NOMO-1 treated with dmso at 0.1 percent for 144 hours (cell line): ENCODE data around the gene ACLY.
"Not testable (repeated sequence)": the region's sequence is repeated elsewhere in the genome, so short reads cannot be mapped to it uniquely, and the experiment has no call there.

ENCODE experiments used
- DNase-seq: peaks from one replicate; lab custom pipeline; 2025; ENCODE audit not compliant: unreplicated experiment; lab: John Stamatoyannopoulos, UW

Gene ACLY

DNA sequence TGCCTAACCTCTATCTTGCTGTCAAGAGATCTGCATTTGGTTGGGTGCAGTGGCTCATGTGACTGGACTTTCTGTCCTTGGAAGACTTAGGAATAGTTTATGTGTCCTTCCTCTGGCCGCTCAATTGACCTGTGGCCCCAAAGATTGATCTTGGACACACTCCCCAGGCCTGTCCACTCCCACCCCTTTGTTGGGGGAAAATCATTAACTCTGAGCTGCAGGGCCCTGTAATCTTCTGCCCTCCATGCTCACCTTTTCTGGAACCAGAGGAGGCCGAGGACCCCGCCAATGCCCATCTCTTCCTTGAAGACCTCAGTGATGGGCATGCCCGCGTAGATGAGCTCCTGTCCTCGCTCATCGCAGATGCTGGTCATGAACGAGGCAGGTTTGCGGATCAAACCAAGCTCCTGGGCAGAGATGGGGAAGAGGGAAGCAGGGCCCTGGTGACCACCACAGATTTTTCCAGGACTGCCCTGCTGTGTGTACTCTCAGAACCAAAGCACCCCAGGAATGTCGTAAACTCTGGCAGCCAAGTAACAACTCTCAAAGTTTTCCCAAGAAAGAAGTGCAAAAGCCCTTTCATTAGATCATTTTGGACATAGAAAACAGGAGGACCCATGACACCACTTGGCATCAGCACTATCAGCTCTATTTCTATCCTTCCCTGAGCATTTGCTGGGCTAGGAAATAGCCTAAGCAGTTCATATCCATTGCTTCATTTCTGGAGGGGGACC, 45.0 kb downstream of the ACLY start:
- no peak for DNase-seq

DNA sequence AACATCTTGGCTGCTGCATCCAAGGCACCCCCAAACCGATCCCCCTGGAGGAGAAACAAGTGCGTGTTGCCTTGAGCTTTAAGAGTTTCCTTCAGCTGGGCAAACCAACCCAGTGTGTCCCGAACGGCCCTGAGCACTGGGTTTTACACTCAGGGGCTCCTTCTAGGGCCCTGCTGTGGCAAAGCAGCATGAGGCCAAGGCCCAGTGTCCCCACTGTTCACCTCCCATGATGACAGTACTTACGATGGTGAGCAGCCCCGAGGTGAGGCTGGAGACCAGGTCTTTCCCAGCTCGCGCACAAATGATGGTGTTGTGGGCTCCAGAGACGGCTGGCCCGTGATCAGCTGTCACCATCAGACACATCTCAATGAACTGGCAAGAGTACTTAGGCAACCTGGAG, 47.0 kb downstream of the ACLY start:
- DNase-seq = no peak

DNA sequence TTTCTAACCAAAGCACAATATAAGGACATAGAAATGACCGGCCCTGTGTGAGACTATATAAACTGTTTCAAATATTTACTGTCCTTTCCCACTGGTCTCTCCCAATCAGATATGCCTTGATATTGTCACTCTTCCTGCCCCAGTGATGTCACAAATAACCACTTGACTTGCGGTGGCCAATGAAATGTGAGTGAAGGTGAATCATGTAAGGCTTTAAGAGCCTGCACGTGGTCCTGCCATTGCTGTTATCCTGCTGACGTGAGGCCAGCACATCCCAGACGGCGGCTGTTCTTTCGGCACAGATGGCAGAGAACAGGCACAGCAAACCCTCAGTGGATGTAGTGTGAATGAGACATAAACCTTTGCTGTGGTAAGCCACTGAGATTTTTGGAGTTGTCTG, 48.1 kb downstream of the ACLY start:
- DNase-seq = no peak

DNA sequence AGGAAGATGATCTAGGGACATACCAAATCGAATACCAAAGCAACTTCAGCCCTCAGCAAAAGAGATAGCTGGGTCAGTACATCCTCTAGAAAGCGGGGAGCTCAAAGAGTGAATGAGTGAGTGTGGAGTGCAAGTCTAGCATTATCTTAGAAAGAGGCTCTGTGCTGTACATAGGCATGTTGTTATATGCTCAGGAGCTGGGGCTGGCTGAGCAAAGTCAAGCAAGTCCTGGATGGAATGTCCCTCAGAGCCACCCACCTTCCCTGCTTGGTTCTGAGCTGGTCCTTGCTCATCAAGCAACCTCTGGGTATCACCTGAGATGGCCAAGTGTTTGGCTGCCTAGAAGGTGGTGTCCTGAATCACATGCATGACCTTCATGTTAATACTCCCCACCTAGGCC, 48.7 kb downstream of the ACLY start:
- DNase-seq = no peak

DNA sequence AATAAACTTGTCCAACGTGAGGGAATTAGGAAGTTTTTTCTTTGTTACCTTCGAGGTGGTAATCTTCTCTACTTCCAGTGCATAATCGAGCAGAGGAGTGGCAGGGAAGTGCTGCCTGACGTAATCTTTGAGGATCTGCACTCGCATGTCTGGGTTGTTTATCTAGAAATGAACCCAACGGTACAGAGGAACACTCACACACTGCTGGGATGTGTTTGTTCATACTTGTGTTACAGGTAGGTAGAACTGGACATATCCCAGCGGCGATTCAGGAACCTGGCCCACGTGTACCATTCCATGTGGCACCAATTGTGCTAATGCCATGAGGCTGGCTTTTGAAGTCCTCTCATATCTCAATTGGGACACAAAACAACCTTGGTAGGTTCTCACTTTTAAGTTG, 49.3 kb downstream of the ACLY start:
- no peak for DNase-seq

DNA sequence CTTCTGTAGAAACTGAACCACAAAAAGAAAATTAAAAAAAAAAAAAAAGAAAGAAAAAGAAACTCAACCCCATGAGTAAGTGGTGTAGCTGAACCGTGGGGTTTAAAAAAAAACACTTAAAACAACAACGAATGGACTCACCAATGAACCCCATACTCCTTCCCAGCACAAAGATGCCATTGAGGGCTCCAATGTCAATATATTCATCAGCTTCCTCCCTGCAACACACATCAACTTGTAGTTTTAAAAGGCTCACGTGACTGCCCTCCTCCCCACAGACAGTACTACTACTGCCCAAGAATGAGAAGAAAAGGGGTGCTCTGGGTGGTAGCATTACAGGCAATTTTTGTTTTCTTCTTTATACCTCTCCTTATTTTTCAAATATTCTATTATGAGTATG, 50.2 kb downstream of the ACLY start:
- DNase-seq = no peak

DNA sequence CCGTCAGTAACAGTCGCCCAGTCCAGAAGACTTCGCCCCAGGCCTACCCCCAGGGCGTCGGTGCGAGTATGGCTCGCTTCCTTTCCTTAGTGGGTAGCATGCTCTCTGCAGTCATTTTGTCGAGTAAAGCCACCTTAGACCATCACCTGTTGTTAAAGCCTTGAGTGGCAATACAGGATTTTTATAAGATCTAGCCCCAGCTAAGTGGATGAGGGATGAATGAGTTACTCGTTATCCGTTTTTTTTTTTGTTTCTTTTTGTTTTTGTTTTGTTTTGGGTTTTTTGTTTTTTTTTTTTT, 53.2 kb downstream of the ACLY start:
- no peak for DNase-seq

DNA sequence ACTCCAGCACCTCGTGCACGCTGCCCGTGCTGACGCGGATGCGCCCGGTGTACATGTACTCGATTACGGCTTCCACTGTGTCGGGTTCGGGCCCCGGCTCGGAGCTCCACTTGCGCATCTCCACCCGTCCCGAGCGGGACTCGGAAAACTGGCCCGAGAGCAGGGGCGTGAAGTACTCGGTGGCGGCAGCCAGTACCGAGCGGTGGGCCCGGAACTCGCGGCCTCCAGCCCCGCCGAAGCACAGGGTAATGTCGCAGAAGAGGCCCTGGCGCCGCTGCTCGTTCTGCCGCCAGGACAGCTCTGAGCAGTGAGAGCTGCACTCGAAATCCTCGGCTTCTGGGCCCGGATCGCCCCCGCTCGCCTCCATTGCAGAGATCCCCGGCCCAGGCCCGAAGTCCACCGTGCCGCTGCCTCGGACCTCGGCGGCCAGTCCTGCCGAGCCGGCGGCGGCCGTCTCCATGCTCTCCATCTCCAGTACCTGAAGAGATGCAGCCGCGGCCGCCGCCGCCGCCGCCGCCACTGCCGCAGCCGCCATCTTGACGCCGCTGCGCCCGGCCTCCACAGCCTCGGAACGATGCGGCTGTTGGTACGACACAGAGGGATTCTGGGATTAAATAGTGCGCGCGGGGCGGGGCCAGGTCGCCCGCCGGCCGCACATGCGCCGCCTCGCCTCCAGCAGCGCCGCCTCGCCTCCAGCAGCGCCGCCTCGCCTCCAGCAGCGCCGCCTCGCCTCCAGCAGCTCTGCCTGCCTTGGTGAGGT, 53.7 kb downstream of the ACLY start, which contains the start of gene KLHL11:
TSS of gene KLHL11 (minus strand) at position 588 of the 760 bp plus-strand sequence. CDS start at position 535, 53 bp downstream.
- peak; percentile 83 for DNase-seq

DNA sequence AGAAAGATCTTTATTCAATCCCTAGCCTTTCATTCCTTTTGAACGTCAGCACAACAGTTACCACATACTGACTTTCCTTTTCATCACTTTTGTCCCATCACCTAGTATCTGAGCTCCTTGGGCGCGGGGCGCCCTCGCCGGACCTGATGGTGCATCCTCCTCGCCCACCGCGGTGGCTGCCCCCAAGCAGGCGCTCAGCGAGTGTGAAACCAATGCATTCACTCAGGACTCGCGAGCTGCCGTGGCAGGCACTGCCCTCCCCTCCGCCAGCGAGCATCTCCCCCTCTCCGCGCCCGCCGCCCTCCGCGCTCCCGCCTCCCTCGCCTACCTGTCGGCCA, 54.3 kb downstream of the ACLY start:
- no peak for DNase-seq

DNA sequence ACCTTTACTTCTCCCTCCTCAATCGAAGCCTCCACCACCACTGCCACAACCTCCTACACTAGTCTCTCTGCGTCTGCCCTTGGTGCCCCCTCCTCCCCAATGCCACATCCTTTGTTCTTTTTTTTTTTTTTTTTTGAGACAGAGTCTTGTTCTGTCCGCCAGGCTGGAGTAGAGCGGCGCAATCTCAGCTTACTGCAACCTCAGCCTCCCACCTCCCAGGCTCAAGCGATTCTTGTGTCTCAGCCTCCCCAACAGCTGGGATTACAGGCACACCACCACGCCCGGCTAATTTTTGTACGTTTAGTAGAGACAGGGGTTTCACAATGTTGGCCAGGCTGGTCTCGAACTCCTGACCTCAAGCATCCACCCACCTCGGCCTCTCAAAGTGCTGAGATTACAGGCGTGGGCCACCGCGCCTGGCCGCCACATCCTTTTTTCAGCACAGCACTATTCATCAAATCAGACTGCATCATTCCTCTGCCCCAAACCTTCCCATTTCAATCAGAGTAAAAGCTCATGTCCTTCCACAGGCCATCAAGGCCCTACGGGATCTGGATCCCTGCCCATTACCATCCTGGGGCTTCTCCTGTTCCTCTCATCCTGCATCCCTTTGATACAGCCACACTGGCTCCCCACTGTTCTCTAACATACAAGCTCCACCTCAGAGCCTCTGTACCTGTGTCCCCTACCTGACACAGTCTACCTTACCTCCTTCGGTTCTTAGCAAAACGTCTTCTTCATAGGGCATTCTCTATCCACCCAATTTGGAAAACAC, 55.5 kb downstream of the ACLY start:
- no peak for DNase-seq

DNA sequence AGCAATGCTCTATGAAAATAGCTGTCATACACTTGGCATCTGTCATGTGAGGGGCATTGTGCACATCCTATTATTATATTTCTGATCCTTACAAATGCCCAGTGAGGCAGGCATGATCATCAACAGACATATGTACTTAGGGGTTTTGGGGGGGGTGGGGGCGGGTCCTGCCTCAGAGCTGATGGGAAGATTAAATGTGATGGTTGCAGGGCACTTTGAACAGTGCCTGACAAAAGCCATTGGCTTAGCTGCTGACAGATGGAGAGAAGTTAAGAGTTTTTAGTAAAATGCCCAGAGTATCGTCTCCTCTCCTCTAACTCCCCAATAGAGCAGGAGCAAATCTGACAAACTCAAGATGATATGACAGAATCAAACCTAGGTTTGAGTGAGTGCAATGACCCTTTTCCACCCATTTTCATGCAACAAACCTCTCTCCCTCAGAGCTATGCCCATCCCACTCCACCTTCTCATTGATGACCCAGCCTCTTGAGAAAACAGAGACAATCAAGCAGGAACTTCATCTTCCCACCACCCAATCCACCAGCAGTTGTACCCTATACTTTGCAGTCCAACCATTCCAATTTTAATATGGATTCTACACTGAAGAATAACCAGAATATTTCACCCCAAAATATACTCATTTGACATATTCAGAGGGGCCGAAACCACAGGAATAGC, 58.4 kb downstream of the ACLY start:
- no peak for DNase-seq

DNA sequence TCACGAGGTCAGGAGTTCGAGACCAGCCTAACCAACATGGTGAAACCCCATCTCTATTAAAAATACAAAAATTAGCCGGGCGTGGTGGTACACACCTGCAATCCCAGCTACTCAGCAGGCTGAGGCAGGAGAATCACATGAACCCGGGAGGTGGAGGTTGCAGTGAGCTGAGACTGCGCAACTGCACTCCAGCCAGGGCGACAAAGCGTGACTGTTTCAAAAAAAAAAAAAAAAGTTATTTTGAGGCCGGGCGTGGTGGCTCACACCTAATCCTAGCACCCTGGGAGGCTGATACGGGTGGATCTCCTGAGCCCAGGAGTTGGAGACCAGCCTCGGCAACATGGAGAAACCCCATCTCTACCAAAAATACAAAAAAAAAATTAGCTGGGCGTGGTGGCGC, 67.4 kb downstream of the ACLY start:
- DNase-seq = not testable (repeated sequence)

DNA sequence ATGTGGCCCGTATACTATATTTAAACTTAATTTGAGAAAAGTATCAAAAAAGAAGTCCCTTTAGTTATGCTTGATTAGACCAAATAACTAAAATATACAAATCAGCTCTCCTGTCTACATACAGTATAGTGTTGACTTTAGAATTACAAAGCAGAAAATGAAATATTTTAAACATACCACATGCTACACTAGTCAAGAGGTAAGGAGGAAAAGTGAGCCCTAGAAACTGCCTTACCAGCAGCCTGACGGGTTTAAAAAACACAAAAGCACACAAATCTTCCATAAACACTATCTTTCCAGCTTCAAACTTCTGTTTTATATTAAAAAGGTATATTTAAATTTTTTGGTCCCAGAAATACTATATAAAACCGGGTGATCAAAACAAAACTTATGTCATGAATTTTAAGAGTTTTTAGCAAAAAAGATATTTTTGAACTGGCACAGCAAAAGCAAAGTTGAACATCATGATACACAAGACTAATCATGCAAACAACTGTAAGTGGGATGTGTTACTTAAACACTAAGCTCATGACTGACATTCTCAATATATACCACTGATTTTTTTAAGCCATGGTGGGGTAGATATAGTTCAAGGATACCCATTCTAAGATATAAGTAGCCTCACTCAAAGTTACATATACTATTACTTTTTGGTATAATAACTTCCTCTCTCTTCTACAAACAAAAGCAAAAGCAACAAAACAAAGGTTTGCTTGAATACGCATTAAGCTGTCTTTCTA, 69.3 kb downstream of the ACLY start:
- no peak for DNase-seq

DNA sequence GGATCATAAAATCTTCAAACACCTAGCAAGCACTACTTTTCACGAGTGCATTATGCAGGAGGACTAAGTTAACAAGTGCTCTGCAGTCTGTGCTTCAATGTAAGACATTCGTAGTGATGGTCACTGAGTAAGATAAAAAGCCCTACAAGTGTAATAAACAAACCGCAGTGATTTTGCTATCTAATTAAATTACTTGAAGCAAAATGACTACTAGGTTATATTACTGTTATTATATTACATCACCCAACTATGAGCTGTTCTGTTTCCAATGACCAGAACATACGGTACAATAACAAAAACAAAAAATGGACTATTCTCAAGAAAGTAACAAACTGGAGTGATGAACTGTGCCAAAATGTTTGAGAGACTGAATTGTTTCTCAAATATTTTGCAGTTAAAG, 70.0 kb downstream of the ACLY start:
- no peak for DNase-seq

DNA sequence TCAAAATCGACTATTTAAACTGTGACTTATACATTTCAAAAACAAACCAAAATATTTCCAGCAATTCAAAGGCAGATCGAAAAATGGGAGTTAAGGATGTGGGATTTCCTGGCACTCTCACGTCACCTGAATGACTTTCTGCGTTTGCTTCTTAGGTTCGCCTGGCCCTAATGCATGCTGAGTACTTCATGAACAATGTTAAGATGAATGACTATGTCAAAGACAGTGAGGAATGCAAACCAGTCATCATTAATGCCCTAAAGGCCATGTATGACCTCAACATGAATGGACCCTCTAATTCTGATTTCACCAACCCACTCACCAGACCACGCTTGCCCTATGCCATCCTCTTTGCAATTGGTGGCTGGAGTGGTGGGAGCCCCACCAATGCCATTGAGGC, 73.8 kb downstream of the ACLY start:
- DNase-seq = no peak

DNA sequence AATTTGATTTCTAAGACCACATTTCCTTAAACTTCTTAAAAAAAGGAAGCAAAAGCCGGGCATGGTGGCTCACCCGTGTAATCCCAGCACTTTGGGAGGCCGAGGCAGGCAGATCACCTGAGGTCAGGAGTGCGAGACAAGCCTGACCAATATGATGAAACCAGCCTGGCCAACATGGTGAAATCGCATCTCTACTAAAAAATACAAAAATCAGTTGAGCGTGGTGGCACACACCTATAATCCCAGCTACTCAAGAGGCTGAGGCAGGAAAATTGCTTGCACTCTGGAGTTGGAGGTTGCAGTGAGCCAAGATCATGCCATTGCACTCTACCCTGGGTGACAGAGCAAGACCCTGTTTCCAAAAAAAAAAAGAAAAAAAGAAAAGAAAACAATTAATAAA, 78.0 kb downstream of the ACLY start:
- DNase-seq = not testable (repeated sequence)

DNA sequence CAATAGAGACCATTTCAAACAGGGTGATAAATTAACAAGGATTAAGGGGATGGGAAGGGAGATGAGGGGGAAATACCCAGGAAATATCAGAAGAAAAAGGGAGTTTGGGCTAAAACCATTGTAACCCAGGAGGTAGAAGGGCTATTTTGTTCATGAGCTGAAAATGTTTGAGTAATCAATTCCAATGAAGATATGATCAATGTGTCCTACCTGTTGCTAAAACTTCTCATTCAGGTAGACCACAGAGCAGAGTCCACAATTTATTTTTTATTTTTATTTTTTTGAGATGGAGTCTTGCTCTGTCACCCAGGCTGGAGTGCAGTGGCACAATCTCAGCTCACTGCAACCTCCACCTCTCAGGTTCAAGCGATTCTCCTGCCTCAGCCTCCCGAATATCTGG, 79.3 kb downstream of the ACLY start:
- DNase-seq = not testable (repeated sequence)

DNA sequence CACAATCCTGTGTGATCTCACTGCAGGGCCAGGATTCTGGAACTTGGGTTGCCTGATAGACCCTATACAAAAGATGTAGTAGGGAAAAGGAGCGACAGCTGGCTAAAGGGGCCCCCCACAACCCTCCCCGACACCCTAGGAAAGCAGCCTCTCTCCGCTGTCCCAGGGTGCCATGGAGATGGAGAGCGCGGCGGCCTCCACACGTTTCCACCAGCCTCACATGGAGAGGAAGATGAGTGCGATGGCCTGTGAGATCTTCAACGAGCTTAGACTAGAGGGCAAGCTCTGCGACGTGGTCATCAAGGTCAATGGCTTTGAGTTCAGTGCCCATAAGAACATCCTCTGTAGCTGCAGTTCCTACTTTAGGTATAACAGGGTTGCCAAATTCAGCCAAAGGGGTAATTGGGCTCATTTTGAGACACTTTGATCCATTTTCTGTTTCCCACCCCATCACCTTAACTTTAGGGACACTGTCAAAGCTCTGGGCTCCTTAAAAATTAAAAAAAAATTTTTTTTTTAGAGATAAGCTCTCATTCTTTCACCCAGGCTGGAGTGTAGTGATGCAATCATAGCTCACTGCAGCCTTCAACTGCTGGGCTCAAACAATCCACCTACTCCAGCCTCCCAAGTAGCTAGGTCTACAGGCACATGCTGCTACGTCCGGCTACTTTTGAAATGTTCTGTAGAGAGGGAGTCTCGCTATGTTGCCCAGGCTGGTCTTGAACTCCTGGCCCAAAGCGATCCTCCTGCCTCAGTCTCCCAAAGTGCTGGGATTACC, 80.8 kb downstream of the ACLY start, which contains the start of gene KLHL10:
TSS of gene KLHL10 (plus strand) at position 65 of the 778 bp plus-strand sequence. CDS start at position 173, 108 bp downstream.
- no peak for DNase-seq

DNA sequence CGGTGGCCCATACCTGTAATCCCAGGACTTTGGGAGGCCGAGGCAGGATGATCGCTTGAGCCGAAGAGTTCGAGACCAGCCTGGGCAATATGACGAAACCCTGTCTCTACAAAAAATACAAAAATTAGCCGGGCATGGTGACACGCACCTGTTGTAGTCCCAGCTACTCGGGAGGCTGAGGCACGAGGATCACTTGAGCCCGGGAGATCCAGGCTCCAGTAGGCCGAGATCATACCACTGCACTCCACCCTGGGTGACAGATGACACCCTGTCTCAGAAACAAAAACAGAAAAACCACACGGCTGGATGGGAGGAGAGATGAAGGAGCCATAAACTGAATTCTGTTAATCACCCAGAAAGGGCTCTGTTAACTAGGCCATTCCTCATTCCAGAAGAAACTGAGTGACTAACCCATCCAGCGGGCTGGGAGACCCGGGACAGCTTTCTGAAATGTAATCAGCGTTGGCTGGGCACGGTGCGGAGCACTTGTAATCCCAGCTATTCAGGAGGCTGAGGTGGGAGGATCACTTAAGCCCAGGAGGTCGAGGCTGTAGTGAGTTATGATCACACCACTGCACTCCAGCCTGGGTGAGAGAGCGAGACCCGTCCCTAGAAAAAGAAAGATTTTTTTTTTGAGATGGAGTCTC, 82.1 kb downstream of the ACLY start:
- DNase-seq = no peak
